Stomach (tissue), 9 donors: Measurements from ENCODE around the gene TK2. TPM values are rescaled to one million over a fixed set of nuclear protein-coding genes. Genes with fewer than 3 reads are reported as not detected.

Experiments used
- DNase-seq, 2 donors: peaks; one replicate each; pipeline versions ENCODE4 v3.0.0 to v3.0.0-alpha.2; 2013 to 2019
- H3K27ac ChIP-seq, 5 donors: fragments of 200-600 bp in 4 of 5; sonication (generic) in 4 of 5; one replicate each; pipeline ENCODE4 v1.5.1; 2013 to 2019; ENCODE audit warnings: mild to moderate bottlenecking in 1 of 5, moderate library complexity in 1 of 5
- H3K27me3 ChIP-seq, 3 donors: fragments of 200-600 bp; sonication (generic); one replicate each; pipeline ENCODE4 v1.5.1; 2017 to 2019; ENCODE audit warnings: mixed run types in 1 of 3
- H3K36me3 ChIP-seq, 4 donors: fragments of 200-600 bp; sonication (generic); 1 replicate in 3 of 4; 2 replicates in 1 of 4; pipeline ENCODE4 v1.5.1; 2016 to 2019
- H3K4me1 ChIP-seq, 4 donors: fragments of 200-600 bp; sonication (generic); one replicate each; pipeline ENCODE4 v1.5.1; 2016 to 2019
- H3K4me3 ChIP-seq, 4 donors: fragments of 200-600 bp; sonication (generic) in 3 of 4; one replicate each; pipeline ENCODE4 v1.5.1; 2016 to 2019; ENCODE audit warnings: mild to moderate bottlenecking in 1 of 4
- H3K9me3 ChIP-seq, 4 donors: fragments of 200-600 bp; sonication (generic); one replicate each; pipeline ENCODE4 v1.5.1; 2016 to 2019
- EP300 ChIP-seq: sonication (generic); formaldehyde crosslinking; IDR thresholded peaks from one replicate; pipeline ENCODE4 v1.6.1; 2017; ENCODE audit warnings: antibody characterized with exemption
- POLR2A ChIP-seq, 4 donors: fragments of 450-650 bp; IDR thresholded peaks; one replicate each; pipeline ENCODE4 v1.6.1; 2016; ENCODE audit warnings: antibody characterized with exemption in 4 of 4, control low read depth in 2 of 4, mild to moderate bottlenecking in 1 of 4, moderate library complexity in 1 of 4
- POLR2AphosphoS5 ChIP-seq, 3 donors: sonication (generic); formaldehyde crosslinking; IDR thresholded peaks; one replicate each; pipeline ENCODE4 v1.6.1; 2016; ENCODE audit warnings: antibody characterized with exemption in 3 of 3
- WGBS, 5 donors: extraction: QIAGEN DNeasy Blood & Tissue Kit in 3 of 5; methylation state at CpG; one replicate each; pipeline versions ENCODE4 v1.1.5 to v1.1.7; 2013 to 2018; 5-methylcytosine and 5-hydroxymethylcytosine counted together
- intact Hi-C: fragments of 100-400 bp; cut with DNase I; formaldehyde crosslinking; loops from one replicate; pipeline ENCODE4 v1.15.1; 2023; ENCODE audit warnings: low total_unique reads
- polyA plus RNA-seq, 3 donors: library from polyadenylated mRNA; stranded (reverse); fragments of 200-250 nt; gene quantifications; one replicate each; pipeline ENCODE4 v1.2.3, GENCODE V29; 2013
- total RNA-seq, 5 donors: library from RNA; depleted of rRNA; stranded (reverse); fragments of >200 nt; gene quantifications; one replicate each; pipeline versions ENCODE4 v1.1.0 to v1.2.3, GENCODE V29; 2014 to 2016
- TF ChIP-seq, protein P1 (sequence below), 7 experiments: fragments of 450-650 bp in 4 of 7; fragments of 200-600 bp in 3 of 7; sonication (generic) in 3 of 7; IDR thresholded peaks; one replicate each; pipeline ENCODE4 v1.5.1; 2016 to 2019; ENCODE audit warnings: antibody characterized with exemption in 7 of 7, control low read depth in 2 of 7, mild to moderate bottlenecking in 1 of 7
- donor health status: healthy with polysubstance abuse.
- donor health status: Bipolar disorder and iron deficiency.
- donor health status: healthy.

The TK2 gene
- total and polyA plus RNA-seq, 8 donors: 9.8 to 25.0 (median 14.9) TPM

DNA sequence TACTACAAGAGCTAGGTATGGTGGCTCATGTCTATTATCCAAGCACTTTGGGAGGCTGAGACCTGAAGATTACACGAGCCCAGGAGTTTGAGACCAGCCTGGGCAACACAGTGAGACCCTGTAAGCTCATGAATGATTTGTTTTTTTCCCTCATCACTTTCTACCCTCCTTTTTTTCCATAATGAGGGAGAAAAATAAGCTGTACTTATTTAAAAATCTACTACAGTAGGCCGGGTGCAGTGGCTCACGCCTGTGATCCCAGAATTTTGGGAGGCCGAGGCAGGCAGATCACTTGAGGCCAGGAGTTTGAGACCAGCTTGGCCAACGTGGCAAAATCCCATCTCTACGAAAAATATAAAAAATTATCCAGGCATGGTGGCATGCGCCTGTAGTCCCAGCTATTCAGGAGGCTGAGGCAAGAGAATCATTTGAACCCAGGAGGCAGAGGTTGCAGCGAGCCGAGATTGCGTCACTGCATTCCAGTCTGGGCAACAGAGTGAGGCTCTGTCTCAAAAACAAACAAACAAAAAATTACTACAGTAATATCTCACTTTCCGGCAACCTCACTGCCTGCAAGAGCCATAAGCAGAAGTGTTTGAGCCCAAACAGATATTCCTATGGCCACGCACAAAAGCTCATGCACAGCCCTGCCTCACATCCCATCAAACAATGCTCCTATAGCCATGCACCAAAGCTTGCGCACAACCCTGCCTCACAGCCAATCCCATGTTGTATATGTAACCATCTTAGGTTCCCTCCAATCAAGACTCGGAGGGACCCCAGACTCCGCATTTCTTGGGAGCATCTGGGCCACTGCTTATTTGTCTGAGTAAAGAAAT is 37.4 kb downstream of the TK2 start:
- H3K9me3 ChIP-seq: no peaks in the 10 kb centered on the region
- TF ChIP-seq, protein P1, sequence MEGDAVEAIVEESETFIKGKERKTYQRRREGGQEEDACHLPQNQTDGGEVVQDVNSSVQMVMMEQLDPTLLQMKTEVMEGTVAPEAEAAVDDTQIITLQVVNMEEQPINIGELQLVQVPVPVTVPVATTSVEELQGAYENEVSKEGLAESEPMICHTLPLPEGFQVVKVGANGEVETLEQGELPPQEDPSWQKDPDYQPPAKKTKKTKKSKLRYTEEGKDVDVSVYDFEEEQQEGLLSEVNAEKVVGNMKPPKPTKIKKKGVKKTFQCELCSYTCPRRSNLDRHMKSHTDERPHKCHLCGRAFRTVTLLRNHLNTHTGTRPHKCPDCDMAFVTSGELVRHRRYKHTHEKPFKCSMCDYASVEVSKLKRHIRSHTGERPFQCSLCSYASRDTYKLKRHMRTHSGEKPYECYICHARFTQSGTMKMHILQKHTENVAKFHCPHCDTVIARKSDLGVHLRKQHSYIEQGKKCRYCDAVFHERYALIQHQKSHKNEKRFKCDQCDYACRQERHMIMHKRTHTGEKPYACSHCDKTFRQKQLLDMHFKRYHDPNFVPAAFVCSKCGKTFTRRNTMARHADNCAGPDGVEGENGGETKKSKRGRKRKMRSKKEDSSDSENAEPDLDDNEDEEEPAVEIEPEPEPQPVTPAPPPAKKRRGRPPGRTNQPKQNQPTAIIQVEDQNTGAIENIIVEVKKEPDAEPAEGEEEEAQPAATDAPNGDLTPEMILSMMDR (IDR thresholded peaks at IDR 0.05): no peak
- no peak for TF ChIP-seq POLR2AphosphoS5 (IDR thresholded peaks at IDR 0.05)
- TF ChIP-seq EP300: no peak
- no peak for TF ChIP-seq POLR2A (IDR thresholded peaks at IDR 0.05)
- peak overlapping the region in 4 of 5 donors; percentile 58 to 71 (median 66) for H3K27ac ChIP-seq
- H3K4me3 ChIP-seq: no peak overlapping the region
- peak in 1 of 2 donors; percentile 21 for DNase-seq
- intact Hi-C loops: no loop called here
- 89 to 96% (median 92%) methylated on average over 15 of the region's 15 CpGs for WGBS, 5 donors
- H3K4me1 ChIP-seq: peaks cover 50 to 72% (median 64%) of the 10 kb centered on the region in 4 donors
- H3K36me3 ChIP-seq: peaks cover 0 to 46% (median 18%) of the 10 kb centered on the region in 4 donors
- H3K27me3 ChIP-seq: no peaks in the 10 kb centered on the region

DNA sequence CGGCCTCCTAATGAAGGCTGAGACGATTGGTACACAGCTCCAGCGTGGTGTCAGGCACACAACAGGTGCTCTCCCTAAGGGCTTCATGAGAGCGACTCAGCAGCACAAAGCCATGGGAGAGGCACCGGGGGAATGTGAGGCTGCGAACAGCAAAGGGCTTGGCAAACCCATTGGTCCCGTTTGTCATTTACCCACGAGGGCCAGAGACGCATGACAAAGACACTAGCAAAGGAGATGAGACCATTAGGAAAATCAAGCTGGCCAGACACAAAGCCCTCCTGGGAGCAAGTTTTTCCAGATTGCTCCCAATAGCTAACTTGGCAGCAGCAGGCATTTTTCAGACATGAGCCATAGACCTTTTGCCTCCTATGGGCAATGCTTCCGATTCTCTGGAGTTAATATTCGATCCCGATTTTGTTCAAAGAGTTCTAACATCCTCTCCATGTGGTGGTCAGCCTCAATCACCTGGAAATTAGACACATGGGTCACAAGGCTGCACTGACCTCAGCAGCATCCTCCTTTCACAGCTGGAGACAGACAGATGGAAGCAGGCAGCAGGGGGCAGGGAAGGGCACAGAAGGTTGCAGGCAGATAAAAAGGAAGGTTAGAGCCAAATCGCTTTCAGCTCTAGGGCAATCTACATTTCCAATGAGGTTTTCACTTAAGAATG is 38.2 kb downstream of the TK2 start:
- no peak for TF ChIP-seq POLR2AphosphoS5 (IDR thresholded peaks at IDR 0.05)
- no peak for TF ChIP-seq EP300
- TF ChIP-seq, protein P1 (IDR thresholded peaks at IDR 0.05): no peak
- TF ChIP-seq POLR2A (IDR thresholded peaks at IDR 0.05): no peak
- DNase-seq: peak; percentile 25 to 53
- H3K36me3 ChIP-seq: peaks cover 0 to 53% (median 18%) of the 10 kb centered on the region in 4 donors

DNA sequence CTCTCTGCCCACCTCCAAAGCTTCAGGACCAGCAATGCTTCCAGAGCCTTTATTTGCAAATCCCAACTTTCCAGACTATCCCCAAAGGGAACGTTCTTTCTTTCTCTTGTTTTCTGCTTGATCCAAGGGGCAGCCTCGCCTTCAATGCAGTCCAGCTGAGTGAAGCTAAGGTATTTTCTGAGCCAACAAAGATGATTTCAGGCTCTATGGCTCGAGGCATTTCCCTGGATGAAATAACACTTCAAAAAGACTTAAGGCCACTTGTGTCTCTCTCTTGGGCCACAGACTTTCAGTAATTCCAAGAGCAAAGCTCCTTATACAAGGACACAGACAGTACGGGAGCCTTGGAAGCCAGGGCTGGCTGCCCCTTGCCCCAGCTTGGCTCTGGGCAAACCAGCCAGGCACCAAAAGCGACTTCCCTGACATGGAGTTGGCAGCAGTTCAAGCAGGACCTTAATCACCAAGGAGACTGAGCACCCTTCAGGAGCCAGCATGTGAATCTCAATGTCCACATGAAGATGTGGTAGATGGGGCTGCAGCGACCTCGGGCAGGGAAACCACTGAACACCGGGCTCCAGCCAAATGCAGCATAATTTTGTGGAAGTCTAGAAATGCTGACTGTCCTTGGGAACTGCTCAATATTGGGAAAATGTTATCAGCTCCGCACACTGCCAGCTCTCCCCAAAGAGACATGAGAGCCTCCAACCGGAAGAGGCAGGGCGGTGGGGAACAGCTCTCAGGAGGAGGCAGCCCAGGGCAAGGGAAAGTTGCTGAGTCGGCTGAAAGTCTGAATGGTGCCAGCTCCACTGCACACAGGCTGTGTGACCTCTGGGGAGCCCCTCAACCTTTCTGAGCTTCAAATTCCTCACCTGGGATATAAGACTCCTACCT is 39.0 kb downstream of the TK2 start:
- DNase-seq: peak; percentile 50 to 66
- Histone ChIP-seq H3K9me3 (no peaks in the 10 kb centered on the region), H3K27ac (peak overlapping the region in 4 of 5 donors; percentile 58 to 71 (median 66)), H3K4me1 (peaks cover 38 to 60% (median 49%) of the 10 kb centered on the region in 4 donors), H3K4me3 (no peak overlapping the region), H3K36me3 (peaks cover 0 to 53% (median 18%) of the 10 kb centered on the region in 4 donors), H3K27me3 (no peaks in the 10 kb centered on the region)
- intact Hi-C loops: no loop called here
- 56 to 68% (median 60%) methylated on average over 12 of the region's 12 CpGs for WGBS, 5 donors
- TF ChIP-seq, protein P1 (IDR thresholded peaks at IDR 0.05): no peak
- TF ChIP-seq EP300: no peak
- no peak for TF ChIP-seq POLR2A (IDR thresholded peaks at IDR 0.05)
- TF ChIP-seq POLR2AphosphoS5 (IDR thresholded peaks at IDR 0.05): no peak

More for the DNA sequence above, 38.2 kb downstream of the TK2 start:
- no peaks in the 10 kb centered on the region for H3K9me3 ChIP-seq
- WGBS, 5 donors: 42 to 69% (median 67%) methylated on average over 13 of the region's 13 CpGs
- H3K4me3 ChIP-seq: no peak overlapping the region
- peak overlapping the region in 4 of 5 donors; percentile 58 to 71 (median 66) for H3K27ac ChIP-seq
- no peaks in the 10 kb centered on the region for H3K27me3 ChIP-seq
- H3K4me1 ChIP-seq: peaks cover 45 to 68% (median 57%) of the 10 kb centered on the region in 4 donors
- intact Hi-C loops: no loop called here
